Stomach (tissue), 4 donors: ENCODE data around the gene HECTD2.

ENCODE experiments used
- CTCF ChIP-seq, 7 experiments: fragments of 450-650 bp in 4 of 7; fragments of 200-600 bp in 3 of 7; sonication (generic) in 3 of 7; IDR thresholded peaks; one replicate each; pipeline ENCODE4 v1.5.1; 2016 to 2019; ENCODE audit warnings: antibody characterized with exemption in 7 of 7, control low read depth in 2 of 7, mild to moderate bottlenecking in 1 of 7
- POLR2A ChIP-seq, 4 donors: fragments of 450-650 bp; IDR thresholded peaks; one replicate each; pipeline ENCODE4 v1.6.1; 2016; ENCODE audit warnings: antibody characterized with exemption in 4 of 4, control low read depth in 2 of 4, mild to moderate bottlenecking in 1 of 4, moderate library complexity in 1 of 4

GRCh38 chr10:91415816-91416215, 5.7 kb downstream of the HECTD2 start:
- no peak for TF ChIP-seq CTCF (IDR thresholded peaks at IDR 0.05)
- TF ChIP-seq POLR2A (IDR thresholded peaks at IDR 0.05), result no peak
